Measurements from ENCODE around the gene AGA.

AGA gene

DNA sequence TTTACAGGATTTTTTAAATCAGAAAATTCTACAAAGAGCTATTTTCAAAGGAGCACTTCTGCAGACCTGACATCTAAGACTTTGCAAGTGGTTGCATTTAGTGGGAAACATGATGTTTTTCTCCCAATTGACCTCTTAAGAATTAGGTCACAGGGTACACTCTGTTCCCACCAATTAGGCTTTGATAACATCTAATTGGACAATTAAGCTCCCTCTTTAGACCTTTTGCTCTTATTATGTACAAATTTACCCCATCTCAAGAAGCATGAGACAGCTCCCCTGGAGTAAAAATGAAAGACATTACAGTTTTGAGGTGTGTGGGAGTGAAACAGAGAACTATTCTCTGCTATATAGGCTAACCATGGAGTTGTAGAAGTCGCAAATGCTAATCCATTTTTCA is 31.8 kb upstream of the AGA start:
- no peak for DNase-seq (ENCODE audit: low read depth)

DNA sequence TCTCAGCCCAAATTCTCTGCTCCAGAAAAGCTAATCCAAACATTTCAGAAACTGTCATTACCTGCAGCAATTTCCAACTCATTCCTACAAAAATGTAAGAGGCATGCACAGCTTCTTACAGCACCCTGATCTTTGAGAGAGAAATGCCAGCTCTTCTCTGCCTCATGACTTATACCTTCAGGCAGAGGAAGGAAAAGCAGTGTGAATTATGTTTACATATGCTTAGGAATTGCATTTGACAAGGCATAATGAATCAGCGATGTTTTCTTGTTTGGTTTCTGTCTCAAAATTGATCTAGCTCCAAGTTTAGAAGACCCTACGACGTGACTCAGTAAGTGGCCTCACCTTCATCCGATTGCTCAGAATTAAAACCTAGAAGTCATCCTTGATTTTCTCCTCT is 21.8 kb upstream of the AGA start:
- TF ChIP-seq, protein P1, sequence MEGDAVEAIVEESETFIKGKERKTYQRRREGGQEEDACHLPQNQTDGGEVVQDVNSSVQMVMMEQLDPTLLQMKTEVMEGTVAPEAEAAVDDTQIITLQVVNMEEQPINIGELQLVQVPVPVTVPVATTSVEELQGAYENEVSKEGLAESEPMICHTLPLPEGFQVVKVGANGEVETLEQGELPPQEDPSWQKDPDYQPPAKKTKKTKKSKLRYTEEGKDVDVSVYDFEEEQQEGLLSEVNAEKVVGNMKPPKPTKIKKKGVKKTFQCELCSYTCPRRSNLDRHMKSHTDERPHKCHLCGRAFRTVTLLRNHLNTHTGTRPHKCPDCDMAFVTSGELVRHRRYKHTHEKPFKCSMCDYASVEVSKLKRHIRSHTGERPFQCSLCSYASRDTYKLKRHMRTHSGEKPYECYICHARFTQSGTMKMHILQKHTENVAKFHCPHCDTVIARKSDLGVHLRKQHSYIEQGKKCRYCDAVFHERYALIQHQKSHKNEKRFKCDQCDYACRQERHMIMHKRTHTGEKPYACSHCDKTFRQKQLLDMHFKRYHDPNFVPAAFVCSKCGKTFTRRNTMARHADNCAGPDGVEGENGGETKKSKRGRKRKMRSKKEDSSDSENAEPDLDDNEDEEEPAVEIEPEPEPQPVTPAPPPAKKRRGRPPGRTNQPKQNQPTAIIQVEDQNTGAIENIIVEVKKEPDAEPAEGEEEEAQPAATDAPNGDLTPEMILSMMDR (IDR thresholded peaks at IDR 0.05; ENCODE audit: insufficient read depth, low read depth, low read length, missing control alignments): no peak
- H3K4me3 ChIP-seq (ENCODE audit: low read length): no peak overlapping the region
- DNase-seq (ENCODE audit: low read depth): peak; percentile 88

More for the DNA sequence above, 31.8 kb upstream of the AGA start:
- H3K4me3 ChIP-seq (ENCODE audit: low read length): no peak overlapping the region
- TF ChIP-seq, protein P1 (IDR thresholded peaks at IDR 0.05; ENCODE audit: insufficient read depth, low read depth, low read length, missing control alignments): no peak

DNA sequence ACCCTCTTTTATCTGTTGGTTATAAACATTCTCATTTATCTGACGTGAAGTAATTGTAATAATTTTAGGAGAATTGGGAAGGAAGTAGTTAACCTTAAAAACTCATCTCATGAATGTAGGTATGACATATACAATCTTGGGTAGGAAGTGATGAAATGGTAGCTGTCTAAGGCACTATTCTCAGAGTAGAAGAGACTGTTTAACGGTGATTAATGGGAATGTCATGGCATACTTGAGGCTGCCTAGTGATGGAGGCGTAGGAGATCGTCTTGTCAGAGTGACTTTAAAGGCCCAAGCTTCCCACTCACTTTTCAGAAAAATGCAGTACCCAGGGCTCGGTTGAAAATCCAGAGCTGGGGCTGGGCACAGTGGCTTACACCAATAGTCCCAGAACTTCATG is 19.4 kb upstream of the AGA start:
- no peak overlapping the region for H3K4me3 ChIP-seq (ENCODE audit: low read length)
- peak; percentile 67 for DNase-seq (ENCODE audit: low read depth)
- TF ChIP-seq, protein P1 (IDR thresholded peaks at IDR 0.05; ENCODE audit: insufficient read depth, low read depth, low read length, missing control alignments): no peak

DNA sequence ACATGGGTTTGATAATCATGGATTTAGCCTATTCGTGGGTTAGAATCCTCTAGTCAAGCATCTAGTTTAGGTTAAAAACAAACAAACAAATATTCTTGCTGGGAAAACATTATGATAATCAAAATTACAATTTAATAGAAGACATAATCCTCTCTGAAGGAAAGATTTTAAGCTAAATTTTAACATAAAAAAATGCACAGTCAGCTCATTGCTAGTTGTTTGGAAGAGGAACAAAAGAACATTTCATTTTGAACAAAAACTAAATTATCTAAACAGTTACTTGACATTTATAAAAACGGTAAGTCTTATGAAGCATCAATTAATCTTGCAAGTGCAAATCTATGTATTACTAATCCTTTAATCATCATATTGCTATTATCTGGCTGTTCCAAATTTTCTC is 18.2 kb upstream of the AGA start:
- no peak for DNase-seq (ENCODE audit: low read depth)
- TF ChIP-seq, protein P1 (IDR thresholded peaks at IDR 0.05; ENCODE audit: insufficient read depth, low read depth, low read length, missing control alignments): no peak
- H3K4me3 ChIP-seq (ENCODE audit: low read length): no peak overlapping the region

DNA sequence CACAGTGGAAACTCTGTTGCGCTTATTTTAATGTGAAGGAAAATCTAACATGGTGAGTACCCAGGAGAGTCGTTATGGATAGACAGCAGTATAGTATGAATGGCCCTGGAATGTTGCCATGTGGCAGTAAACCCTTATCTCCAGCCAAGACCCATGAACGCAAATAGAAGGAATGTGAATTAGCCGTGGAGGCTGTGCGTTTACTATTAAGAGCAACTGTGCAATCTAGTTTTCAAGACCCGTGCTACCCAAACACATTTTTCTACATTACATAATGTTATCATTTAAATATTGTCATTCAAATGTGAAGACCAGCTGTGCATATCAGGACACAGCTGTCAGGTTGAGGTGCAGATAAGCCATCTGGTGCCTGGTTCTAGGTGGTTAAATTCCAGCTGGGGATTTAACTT is 13.3 kb upstream of the AGA start:
- no peak overlapping the region for H3K4me3 ChIP-seq (ENCODE audit: low read length)
- TF ChIP-seq, protein P1 (IDR thresholded peaks at IDR 0.05; ENCODE audit: insufficient read depth, low read depth, low read length, missing control alignments): no peak
- DNase-seq (ENCODE audit: low read depth): no peak

DNA sequence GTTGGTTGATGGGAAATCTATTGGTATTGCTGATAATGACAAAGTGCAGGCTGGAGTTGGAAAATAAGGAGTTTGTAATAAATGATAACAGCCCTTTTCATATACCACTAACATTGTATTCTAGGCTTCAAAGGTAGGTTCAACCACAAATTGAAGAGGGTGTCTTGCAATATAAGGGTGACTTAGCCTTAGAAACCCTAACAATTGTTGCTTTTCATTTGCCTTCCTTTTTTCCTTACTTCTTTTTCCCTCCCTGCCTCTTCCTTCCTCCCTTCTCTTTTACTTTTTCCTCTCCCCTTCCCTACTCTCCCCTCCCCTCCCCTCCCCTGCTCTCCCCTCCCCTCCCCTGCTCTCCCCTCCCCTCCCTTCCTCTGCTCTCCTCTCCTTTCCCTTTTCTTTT is 10.9 kb upstream of the AGA start:
- TF ChIP-seq, protein P1 (IDR thresholded peaks at IDR 0.05; ENCODE audit: insufficient read depth, low read depth, low read length, missing control alignments): no peak
- H3K4me3 ChIP-seq (ENCODE audit: low read length): no peak overlapping the region
- DNase-seq (ENCODE audit: low read depth): no peak

DNA sequence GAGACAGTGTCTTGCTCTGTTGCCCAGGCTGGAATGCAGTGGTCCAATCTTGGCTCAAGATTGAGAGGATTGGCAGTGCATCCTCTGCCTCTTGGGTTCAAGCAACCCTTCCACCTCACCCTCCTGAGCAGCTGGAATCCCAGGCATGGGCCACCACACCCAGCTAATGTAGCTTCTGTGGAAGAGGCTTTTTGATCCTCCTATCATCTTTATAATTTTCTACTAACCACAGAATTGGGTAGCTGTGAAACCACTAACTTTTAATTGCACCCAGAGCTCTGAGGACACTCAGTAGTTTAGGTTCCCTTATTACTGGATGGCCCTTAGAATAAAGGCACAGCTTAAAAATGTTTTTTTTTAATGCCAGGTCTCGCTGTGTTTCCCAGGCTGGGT is 8.9 kb upstream of the AGA start:
- TF ChIP-seq, protein P1 (IDR thresholded peaks at IDR 0.05; ENCODE audit: insufficient read depth, low read depth, low read length, missing control alignments): no peak
- H3K4me3 ChIP-seq (ENCODE audit: low read length): no peak overlapping the region
- DNase-seq (ENCODE audit: low read depth): no peak

Measured in epithelial cell of esophagus (primary cell).